ENCODE measurements around the gene CUL2. TPM values are rescaled to one million over a fixed set of nuclear protein-coding genes. Genes with fewer than 3 reads are reported as not detected.
"Not testable (repeated sequence)": the region's sequence is repeated elsewhere in the genome, so short reads cannot be mapped to it uniquely, and the experiment has no call there.

The CUL2 gene
- total and polyA plus RNA-seq, 2 donors = 19.0 to 41.0 TPM

GRCh38 chr10:34998940-34999339 lies 91.2 kb downstream of the CUL2 start:
- Histone ChIP-seq H3K36me3 (ENCODE audit: insufficient read depth) (no peaks in the 10 kb centered on the region), H3K27ac (ENCODE audit: low read depth) (no peak overlapping the region), H3K4me3 (ENCODE audit: low read depth, low read length) (no peak overlapping the region), H3K4me1 (ENCODE audit: insufficient read depth) (no peaks in the 10 kb centered on the region)
- WGBS = 94% methylated on average over 3 of the region's 3 CpGs
- DNase-seq (ENCODE audit: extremely low spot score) = no peak

GRCh38 chr10:34996843-34997242 lies 93.3 kb downstream of the CUL2 start:
- no peak overlapping the region for H3K27ac ChIP-seq (ENCODE audit: low read depth)
- no peaks in the 10 kb centered on the region for H3K36me3 ChIP-seq (ENCODE audit: insufficient read depth)
- no peaks in the 10 kb centered on the region for H3K4me1 ChIP-seq (ENCODE audit: insufficient read depth)
- WGBS = 74% methylated on average over 6 of the region's 6 CpGs
- DNase-seq (ENCODE audit: extremely low spot score) = no peak
- H3K4me3 ChIP-seq (ENCODE audit: low read depth, low read length) = no peak overlapping the region

GRCh38 chr10:34995925-34996324 lies 94.2 kb downstream of the CUL2 start:
- H3K4me3 ChIP-seq (ENCODE audit: low read depth, low read length) = no peak overlapping the region
- H3K27ac ChIP-seq (ENCODE audit: low read depth) = no peak overlapping the region

GRCh38 chr10:34994565-34995142 lies 95.5 kb downstream of the CUL2 start:
- DNase-seq (ENCODE audit: extremely low spot score) = peak; percentile 69
- no peaks in the 10 kb centered on the region for H3K4me1 ChIP-seq (ENCODE audit: insufficient read depth)
- WGBS = 22% methylated on average over 7 of the region's 7 CpGs
- H3K27ac ChIP-seq (ENCODE audit: low read depth) = no peak overlapping the region
- no peaks in the 10 kb centered on the region for H3K36me3 ChIP-seq (ENCODE audit: insufficient read depth)
- H3K4me3 ChIP-seq (ENCODE audit: low read depth, low read length) = no peak overlapping the region

More at GRCh38 chr10:34995925-34996324, 94.2 kb downstream of the CUL2 start:
- no peaks in the 10 kb centered on the region for H3K4me1 ChIP-seq (ENCODE audit: insufficient read depth)
- no peak for DNase-seq (ENCODE audit: extremely low spot score)
- 68% methylated on average over 2 of the region's 2 CpGs for WGBS
- no peaks in the 10 kb centered on the region for H3K36me3 ChIP-seq (ENCODE audit: insufficient read depth)

GRCh38 chr10:34993782-34994181 lies 96.4 kb downstream of the CUL2 start:
- no peak for DNase-seq (ENCODE audit: extremely low spot score)
- 91% methylated on average over 1 of the region's 1 CpG for whole genome bisulfite sequencing

GRCh38 chr10:34991117-34991516 lies 99.0 kb downstream of the CUL2 start:
- H3K36me3 ChIP-seq (ENCODE audit: insufficient read depth); DNase-seq (ENCODE audit: extremely low spot score); H3K27ac ChIP-seq (ENCODE audit: low read depth); H3K4me3 ChIP-seq (ENCODE audit: low read depth, low read length); H3K4me1 ChIP-seq (ENCODE audit: insufficient read depth): not testable (repeated sequence)
- WGBS = 87% methylated on average over 1 of the region's 1 CpG

More at GRCh38 chr10:34993782-34994181, 96.4 kb downstream of the CUL2 start:
- H3K4me3 ChIP-seq (ENCODE audit: low read depth, low read length) = no peak overlapping the region
- no peak overlapping the region for H3K27ac ChIP-seq (ENCODE audit: low read depth)
- H3K4me1 ChIP-seq (ENCODE audit: insufficient read depth) = no peaks in the 10 kb centered on the region
- no peaks in the 10 kb centered on the region for H3K36me3 ChIP-seq (ENCODE audit: insufficient read depth)

- H3K4me3 ChIP-seq (ENCODE audit: low read depth, low read length) = no peak overlapping the region
- WGBS = 83% methylated on average over 8 of the region's 8 CpGs
- H3K4me1 ChIP-seq (ENCODE audit: insufficient read depth) = no peaks in the 10 kb centered on the region
- H3K36me3 ChIP-seq (ENCODE audit: insufficient read depth) = no peaks in the 10 kb centered on the region
- no peak overlapping the region for H3K27ac ChIP-seq (ENCODE audit: low read depth)
- no peak for DNase-seq (ENCODE audit: extremely low spot score)
Measured at GRCh38 chr10:34988397-34989067, 101.6 kb downstream of the CUL2 start.

GRCh38 chr10:34985823-34986222 lies 104.3 kb downstream of the CUL2 start:
- Histone ChIP-seq H3K4me3 (ENCODE audit: low read depth, low read length) (no peak overlapping the region), H3K27ac (ENCODE audit: low read depth) (no peak overlapping the region), H3K36me3 (ENCODE audit: insufficient read depth) (no peaks in the 10 kb centered on the region), H3K4me1 (ENCODE audit: insufficient read depth) (no peaks in the 10 kb centered on the region)
- DNase-seq (ENCODE audit: extremely low spot score) = no peak
- 70% methylated on average over 2 of the region's 2 CpGs for WGBS

GRCh38 chr10:34985146-34985545 lies 105.0 kb downstream of the CUL2 start:
- H3K27ac ChIP-seq (ENCODE audit: low read depth) = no peak overlapping the region
- no peaks in the 10 kb centered on the region for H3K4me1 ChIP-seq (ENCODE audit: insufficient read depth)
- WGBS = over 99% methylated on average over 2 of the region's 2 CpGs
- no peak for DNase-seq (ENCODE audit: extremely low spot score)
- H3K36me3 ChIP-seq (ENCODE audit: insufficient read depth) = no peaks in the 10 kb centered on the region
- H3K4me3 ChIP-seq (ENCODE audit: low read depth, low read length) = no peak overlapping the region

GRCh38 chr10:34981844-34982243 lies 108.3 kb downstream of the CUL2 start:
- 86% methylated on average over 2 of the region's 2 CpGs for WGBS
- Histone ChIP-seq H3K27ac (ENCODE audit: low read depth) (no peak overlapping the region), H3K4me1 (ENCODE audit: insufficient read depth) (no peaks in the 10 kb centered on the region), H3K36me3 (ENCODE audit: insufficient read depth) (no peaks in the 10 kb centered on the region), H3K4me3 (ENCODE audit: low read depth, low read length) (no peak overlapping the region)
- DNase-seq (ENCODE audit: extremely low spot score) = no peak

- Histone ChIP-seq H3K4me3 (ENCODE audit: low read depth, low read length) (no peak overlapping the region), H3K4me1 (ENCODE audit: insufficient read depth) (no peaks in the 10 kb centered on the region), H3K27ac (ENCODE audit: low read depth) (no peak overlapping the region), H3K36me3 (ENCODE audit: insufficient read depth) (no peaks in the 10 kb centered on the region)
- 97% methylated on average over 2 of the region's 2 CpGs for WGBS
- DNase-seq (ENCODE audit: extremely low spot score) = no peak
Measured at GRCh38 chr10:34979938-34980337, 110.2 kb downstream of the CUL2 start.

GRCh38 chr10:34978080-34978479 lies 112.1 kb downstream of the CUL2 start:
- 83% methylated on average over 7 of the region's 7 CpGs for WGBS
- no peaks in the 10 kb centered on the region for H3K36me3 ChIP-seq (ENCODE audit: insufficient read depth)
- H3K27ac ChIP-seq (ENCODE audit: low read depth) = no peak overlapping the region
- no peak for DNase-seq (ENCODE audit: extremely low spot score)
- no peaks in the 10 kb centered on the region for H3K4me1 ChIP-seq (ENCODE audit: insufficient read depth)
- H3K4me3 ChIP-seq (ENCODE audit: low read depth, low read length) = no peak overlapping the region

- 96% methylated on average over 29 of the region's 29 CpGs for whole genome bisulfite sequencing
- H3K4me3 ChIP-seq (ENCODE audit: low read depth, low read length); H3K27ac ChIP-seq (ENCODE audit: low read depth); H3K36me3 ChIP-seq (ENCODE audit: insufficient read depth); DNase-seq (ENCODE audit: extremely low spot score); H3K4me1 ChIP-seq (ENCODE audit: insufficient read depth): not testable (repeated sequence)
Measured at GRCh38 chr10:34976380-34976910, 113.7 kb downstream of the CUL2 start.

- H3K4me1 ChIP-seq (ENCODE audit: insufficient read depth); H3K27ac ChIP-seq (ENCODE audit: low read depth); H3K4me3 ChIP-seq (ENCODE audit: low read depth, low read length); DNase-seq (ENCODE audit: extremely low spot score); H3K36me3 ChIP-seq (ENCODE audit: insufficient read depth): not testable (repeated sequence)
- 90% methylated on average over 8 of the region's 8 CpGs for WGBS
Measured at GRCh38 chr10:34974364-34975065, 115.6 kb downstream of the CUL2 start.

Data from urinary bladder (tissue), 4 donors.